HG03139 (cell line): ENCODE measurements around the gene CDKL4.
A peak's percentile ranks its signal among the peaks of the same experiment; 100 is the strongest.
"Not testable (repeated sequence)": the region's sequence is repeated elsewhere in the genome, so short reads cannot be mapped to it uniquely, and the experiment has no call there.

ENCODE experiments used
- ATAC-seq: cut with Tn5 transposase; IDR thresholded peaks from one replicate; pipeline ENCODE4 v1.9.1; 2021; ENCODE audit not compliant: unreplicated experiment

The CDKL4 gene

GRCh38 chr2:39232141-39232540 is 11.6 kb downstream of the CDKL4 start:
- ATAC-seq = no peak

DNA sequence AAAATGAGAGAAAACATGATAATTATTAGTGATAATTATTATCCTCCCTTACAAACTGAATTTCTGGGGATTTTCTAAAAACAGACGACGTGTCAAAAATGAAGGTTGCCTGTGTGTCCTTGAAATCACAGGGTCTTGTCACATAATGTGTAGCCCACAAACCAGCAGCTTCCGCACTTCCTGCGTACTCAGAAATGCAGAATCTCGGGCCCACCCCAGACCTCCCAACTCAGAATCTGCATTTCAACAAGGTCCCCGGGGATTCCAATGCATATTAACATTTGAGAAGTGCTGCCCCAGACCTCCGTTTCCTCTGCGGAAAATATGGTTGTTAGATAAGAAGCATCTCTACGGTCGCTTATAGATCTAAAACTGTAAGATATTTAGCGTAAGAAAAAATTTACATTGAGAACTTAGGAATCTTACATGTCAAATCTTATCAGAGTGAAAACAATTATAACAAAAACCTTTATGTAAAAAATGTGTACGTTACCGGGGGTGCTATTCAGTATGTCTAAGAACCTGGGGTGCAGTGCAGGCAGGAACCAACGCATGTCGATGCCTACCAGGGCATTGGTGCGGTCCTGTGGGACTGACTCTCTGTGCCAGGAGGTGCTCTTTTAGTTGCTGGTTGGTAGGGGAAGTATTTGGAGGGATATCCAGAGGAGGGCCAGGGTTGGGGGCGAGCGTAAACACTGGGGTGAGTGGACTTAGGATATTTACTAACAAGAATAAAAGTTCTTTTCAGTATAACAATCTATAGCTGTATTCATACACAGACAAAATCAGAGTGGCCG is 15.2 kb downstream of the CDKL4 start:
- peak; percentile 18 for ATAC-seq

DNA sequence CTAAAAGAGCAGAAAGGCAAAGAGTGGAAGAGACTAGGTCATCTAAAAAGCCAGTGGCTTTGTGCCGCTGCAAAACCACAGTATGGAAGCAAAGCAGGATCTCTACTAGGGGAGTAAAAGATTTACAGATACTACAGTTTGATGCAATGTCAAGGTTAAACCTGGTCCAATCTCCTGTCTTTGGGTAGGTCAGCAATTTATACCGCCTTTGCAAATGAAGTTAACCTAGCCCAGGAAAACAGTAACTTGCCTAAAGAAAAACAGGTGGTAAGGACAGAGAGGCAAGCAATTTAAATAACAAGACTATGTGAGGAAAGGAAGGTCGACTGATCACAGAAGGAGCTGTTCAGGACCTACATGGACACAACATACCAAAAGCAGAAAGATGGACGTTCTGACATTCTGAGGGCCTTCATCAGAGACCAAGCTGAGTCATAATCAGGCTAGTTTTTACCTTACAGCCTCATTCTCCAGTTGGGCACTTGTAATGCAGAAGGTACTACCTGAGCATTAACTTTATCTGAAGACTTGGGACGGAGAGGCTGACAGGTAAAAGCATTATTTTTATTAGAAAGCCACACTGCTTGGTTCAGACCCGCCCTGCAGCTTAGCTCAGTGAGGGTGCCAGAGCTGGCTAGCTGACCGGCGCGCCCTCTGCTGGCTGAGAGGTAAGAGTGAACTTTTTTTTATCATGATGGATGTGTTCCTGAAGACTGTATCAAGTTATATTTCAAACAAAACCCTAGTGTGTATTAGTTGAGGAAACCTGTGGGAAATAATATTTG is 15.9 kb downstream of the CDKL4 start:
- peak; percentile 87 for ATAC-seq

DNA sequence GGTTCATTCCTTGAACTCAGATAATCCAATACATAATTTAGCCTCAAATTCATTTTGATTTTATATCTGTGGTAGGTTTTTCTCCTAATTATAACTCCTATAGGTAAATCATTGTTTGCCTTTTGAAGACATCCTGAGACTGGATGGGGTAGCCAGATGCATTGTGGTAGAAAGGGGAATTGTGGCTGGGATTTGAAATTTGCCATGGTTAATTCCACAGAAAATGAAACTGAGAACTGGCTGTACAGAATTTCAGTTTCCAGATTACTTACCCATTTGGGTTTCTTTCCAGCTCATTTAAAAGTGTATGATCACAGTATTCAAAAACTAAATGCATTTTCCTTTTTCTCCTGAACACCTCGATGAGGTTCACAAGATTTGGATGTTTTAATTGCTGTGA is 18.2 kb downstream of the CDKL4 start:
- no peak for ATAC-seq

DNA sequence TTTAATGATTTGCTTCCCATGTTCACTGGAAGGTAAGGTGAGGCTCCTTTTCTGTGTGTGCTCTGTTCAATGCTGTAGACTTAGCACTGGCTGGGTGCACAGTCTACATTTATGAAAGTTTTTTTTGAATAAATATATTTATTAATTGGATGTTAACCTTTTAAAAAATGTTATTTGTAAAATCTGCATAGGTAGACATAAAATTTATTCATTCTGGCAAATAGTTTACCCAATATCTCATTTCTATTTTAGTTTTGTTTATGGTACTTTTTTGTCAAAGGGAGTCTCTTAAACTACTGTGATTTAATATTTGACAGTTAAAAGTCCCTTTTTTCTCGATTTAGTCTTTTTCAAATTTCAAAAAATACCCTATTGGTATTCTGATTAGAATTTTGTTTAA is 19.9 kb downstream of the CDKL4 start:
- no peak for ATAC-seq

DNA sequence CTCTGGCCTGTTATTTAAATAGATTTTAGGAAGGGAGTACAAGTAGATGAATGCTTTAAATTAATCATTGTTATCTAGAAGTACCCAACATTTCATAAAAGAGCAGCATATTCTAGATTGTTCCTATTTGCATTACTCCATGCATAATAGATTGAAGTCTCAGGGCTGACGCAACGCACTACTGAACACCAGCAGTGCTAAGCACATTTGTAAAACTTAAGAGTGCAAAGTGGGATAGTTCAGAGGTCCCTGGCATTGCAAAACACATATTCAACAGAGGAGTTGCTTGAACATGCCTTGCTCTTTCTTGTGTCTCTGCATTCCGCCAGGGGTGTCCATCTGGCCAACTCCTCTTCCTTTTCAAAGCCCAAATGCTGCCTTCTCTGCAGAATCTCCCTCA is 22.3 kb downstream of the CDKL4 start:
- no peak for ATAC-seq

DNA sequence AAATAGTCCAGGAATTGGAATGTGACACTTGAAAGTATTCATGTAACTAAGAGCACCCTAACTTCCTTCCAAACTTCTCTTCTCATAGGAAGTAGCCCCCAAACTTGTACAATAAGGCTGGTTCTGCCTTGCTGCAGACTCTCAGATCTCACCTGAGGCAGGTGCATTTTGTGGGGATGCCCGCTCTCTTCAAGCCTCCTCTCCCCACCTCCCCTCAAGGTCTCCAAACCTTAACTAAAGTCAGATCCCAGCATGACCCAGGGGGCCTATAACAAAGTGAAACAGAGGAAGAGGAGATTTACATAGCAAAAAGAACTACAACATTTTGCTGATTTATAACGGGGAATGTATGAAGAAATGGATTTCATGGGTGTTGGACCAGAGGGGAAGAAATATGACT is 23.6 kb downstream of the CDKL4 start:
- ATAC-seq = no peak

DNA sequence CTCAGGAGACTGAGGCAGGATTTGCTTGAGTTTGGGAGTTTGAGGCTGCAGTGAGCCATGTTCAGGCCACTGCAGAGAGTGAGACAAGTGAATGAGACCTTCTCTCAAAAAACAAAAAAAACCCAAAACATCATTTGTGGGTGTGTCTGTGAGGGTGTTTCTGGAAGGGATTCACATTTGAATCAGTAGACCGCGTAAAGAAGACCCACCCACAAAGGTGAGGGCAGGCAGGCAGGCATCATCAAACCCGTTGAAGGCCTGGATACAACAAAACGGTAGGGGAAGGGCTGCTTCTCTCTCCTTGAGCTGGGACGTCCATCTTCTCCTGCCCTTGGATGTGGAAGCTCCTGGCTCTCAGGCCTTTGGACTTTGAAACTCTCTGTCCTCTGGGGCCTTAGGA is 25.4 kb downstream of the CDKL4 start:
- no peak for ATAC-seq

- no peak for ATAC-seq
Measured at GRCh38 chr2:39217192-39217550, 26.6 kb downstream of the CDKL4 start.

DNA sequence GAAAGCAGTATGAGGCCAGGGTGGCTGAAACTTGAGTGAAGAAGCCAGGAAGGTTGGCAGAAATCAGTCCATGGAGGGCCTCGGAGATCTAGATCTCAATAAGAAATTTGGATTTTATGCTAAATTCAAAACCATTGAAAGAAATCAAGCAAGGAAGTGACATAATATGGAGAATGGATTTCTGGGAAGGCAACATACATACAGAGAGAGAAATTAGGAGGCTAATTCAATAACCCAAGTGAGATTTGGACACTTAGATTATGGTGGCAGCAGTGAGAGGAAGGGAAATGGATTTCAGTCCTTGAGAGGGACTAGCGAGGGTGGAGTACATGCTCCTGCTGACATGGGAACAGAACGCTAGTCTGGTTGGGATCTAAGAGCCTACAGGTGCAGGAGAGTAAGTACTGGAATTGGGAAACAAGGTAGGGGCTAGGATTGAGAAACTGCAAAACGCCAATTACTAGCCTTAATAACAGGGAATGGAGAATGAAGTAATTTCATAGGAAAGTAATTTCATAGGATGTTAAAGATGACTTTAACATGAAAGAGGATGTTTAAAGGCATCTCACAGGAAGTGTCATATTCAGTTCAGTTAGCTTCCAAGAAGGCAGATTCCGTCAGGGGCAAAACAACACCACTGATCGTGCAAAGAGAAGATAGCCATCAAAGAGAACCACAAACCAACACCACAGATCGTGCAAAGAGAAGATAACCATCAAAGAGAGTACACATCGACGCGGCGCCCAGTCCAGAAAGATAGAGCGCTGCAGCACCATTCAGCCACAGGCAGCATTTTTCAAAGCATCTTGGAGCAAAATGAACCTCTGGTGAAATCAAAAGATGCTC is 27.2 kb downstream of the CDKL4 start:
- no peak for ATAC-seq

- no peak for ATAC-seq
Measured at GRCh38 chr2:39215545-39215944, 28.2 kb downstream of the CDKL4 start.

DNA sequence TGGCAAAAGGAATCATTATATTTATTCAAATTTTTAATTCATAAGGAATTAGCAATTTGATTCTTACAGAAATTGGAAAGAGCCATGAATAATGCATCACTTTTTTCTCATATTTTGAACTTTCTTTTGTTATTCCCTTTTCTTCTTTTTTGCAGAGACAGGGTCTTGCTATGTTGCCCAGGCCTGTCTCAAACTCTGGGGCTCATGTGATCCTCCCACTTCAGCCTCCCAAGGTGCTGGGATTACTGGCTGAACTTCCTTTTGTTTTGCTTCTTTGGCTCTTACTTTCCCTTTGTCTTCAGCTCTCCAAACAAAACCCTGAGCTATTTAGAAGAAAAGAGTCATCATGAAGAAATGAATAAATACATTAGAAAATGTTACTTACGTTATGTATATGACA is 30.8 kb downstream of the CDKL4 start:
- no peak for ATAC-seq

- no peak for ATAC-seq
Measured at GRCh38 chr2:39210846-39211245, 32.9 kb downstream of the CDKL4 start.

DNA sequence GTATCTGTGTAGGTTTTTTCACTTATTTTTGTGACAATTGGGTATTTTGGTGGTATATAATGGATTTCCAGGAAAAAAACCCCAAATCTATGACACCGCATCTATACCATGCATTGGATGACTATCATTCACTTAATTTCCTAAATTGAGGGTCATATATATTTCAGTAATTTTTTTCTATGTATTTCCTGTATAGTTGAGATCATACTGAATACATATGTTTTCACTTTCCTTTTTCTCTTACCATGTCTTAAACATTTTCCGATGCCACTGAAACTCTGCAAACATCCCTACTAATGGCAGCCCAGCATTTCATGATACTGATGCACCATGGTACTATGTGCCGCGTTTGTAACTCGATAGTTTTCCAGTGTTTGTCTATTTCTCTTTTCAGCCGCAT is 40.4 kb downstream of the CDKL4 start:
- no peak for ATAC-seq

GRCh38 chr2:39202639-39203369 is 41.0 kb downstream of the CDKL4 start:
- ATAC-seq = no peak

GRCh38 chr2:39197003-39197402 is 46.8 kb downstream of the CDKL4 start:
- ATAC-seq = not testable (repeated sequence)

GRCh38 chr2:39194686-39195085 is 49.1 kb downstream of the CDKL4 start:
- ATAC-seq = no peak

GRCh38 chr2:39188960-39189494 is 54.7 kb downstream of the CDKL4 start:
- ATAC-seq = no peak

DNA sequence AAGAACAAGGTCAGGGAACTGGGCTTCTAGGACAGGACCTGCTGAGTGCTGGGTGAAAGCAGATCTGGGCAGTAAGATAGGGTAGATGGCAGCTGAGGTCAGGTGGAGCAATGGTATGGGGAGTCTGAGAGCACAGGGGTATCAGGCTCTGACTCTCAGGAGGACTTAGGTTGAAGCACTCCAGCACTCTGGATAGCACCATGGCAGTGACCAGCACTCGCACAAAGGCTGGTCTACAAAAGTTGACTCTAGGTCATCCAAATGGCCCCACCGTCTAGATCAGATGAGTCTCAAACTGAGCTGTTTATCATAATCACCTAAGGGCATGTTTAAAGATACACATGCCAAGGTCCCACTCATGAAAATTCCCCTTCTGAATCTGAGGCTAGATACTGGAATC is 60.1 kb downstream of the CDKL4 start:
- no peak for ATAC-seq

GRCh38 chr2:39181297-39181696 is 62.5 kb downstream of the CDKL4 start:
- no peak for ATAC-seq
